NB4 (cell line): ENCODE results near the gene MYRFL.

Experiments
- POLR2A ChIP-seq: IDR thresholded peaks from 2 replicates; pipeline ENCODE4 v1.6.1; 2011; ENCODE audit warnings: mild to moderate bottlenecking; ENCODE audit not compliant: insufficient read length; ENCODE audit errors: extremely low read depth
- TF ChIP-seq, protein P1 (sequence below): IDR thresholded peaks from one replicate; pipeline ENCODE4 v1.5.1; 2012; ENCODE audit warnings: low read depth, low read length
- TF ChIP-seq, protein P2 (sequence below): IDR thresholded peaks from 2 replicates; pipeline ENCODE4 v1.6.1; 2011; ENCODE audit warnings: low read depth, low read length

DNA sequence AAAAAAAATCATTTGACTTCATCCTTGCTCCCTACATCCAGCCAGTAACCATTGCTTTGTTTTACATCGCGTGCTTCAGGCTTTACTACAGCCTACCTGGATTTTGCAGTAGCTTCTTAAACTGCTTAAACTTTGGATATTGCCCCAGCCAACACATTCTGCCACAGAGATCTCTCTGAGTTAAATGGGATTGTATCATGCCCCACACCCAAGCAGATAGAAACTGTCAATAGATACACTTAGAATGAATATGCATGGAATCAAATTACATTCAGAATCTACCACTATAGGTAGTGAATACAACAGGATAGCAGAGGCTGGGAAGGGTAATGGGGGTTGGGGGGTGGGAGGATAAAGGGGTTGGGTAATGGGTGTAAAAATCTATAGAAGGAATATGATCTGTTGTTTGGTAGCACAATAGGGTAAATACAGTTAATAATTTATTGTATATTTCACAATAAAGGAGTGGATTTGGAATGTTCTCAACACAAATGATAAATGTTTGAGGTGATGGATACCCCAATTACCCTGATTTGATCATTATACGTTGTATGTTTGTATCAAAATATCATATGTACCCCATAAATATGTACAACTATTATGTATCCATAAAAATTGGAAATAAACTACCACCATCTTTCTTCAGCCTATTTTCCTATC is 2.7 kb upstream of the MYRFL start:
- TF ChIP-seq, protein P1, sequence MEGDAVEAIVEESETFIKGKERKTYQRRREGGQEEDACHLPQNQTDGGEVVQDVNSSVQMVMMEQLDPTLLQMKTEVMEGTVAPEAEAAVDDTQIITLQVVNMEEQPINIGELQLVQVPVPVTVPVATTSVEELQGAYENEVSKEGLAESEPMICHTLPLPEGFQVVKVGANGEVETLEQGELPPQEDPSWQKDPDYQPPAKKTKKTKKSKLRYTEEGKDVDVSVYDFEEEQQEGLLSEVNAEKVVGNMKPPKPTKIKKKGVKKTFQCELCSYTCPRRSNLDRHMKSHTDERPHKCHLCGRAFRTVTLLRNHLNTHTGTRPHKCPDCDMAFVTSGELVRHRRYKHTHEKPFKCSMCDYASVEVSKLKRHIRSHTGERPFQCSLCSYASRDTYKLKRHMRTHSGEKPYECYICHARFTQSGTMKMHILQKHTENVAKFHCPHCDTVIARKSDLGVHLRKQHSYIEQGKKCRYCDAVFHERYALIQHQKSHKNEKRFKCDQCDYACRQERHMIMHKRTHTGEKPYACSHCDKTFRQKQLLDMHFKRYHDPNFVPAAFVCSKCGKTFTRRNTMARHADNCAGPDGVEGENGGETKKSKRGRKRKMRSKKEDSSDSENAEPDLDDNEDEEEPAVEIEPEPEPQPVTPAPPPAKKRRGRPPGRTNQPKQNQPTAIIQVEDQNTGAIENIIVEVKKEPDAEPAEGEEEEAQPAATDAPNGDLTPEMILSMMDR = no peak
- TF ChIP-seq POLR2A = no peak
- TF ChIP-seq, protein P2, sequence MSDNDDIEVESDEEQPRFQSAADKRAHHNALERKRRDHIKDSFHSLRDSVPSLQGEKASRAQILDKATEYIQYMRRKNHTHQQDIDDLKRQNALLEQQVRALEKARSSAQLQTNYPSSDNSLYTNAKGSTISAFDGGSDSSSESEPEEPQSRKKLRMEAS = no peak
